HG03520 (cell line): ENCODE results near the gene KHDRBS1.
"Not testable (repeated sequence)": the region's sequence is repeated elsewhere in the genome, so short reads cannot be mapped to it uniquely, and the experiment has no call there.

Source experiments
- ATAC-seq: cut with Tn5 transposase; IDR thresholded peaks from one replicate; pipeline ENCODE4 v1.9.1; 2021; ENCODE audit warnings: mild to moderate bottlenecking, moderate library complexity; ENCODE audit not compliant: unreplicated experiment

KHDRBS1 gene

GRCh38 chr1:32062867-32063230, 49.2 kb downstream of the KHDRBS1 start:
- no peak for ATAC-seq

GRCh38 chr1:32063261-32063681, 49.6 kb downstream of the KHDRBS1 start:
- no peak for ATAC-seq

- not testable (repeated sequence) for ATAC-seq
Measured at GRCh38 chr1:32065613-32066488, 52.2 kb downstream of the KHDRBS1 start.

GRCh38 chr1:32066489-32066873, 52.8 kb downstream of the KHDRBS1 start:
- ATAC-seq: no peak

- ATAC-seq: no peak
Measured at GRCh38 chr1:32068957-32069588, 55.4 kb downstream of the KHDRBS1 start.

GRCh38 chr1:32071758-32072621, 58.3 kb downstream of the KHDRBS1 start:
- ATAC-seq: no peak

GRCh38 chr1:32072622-32073298, 59.1 kb downstream of the KHDRBS1 start, which contains the start of gene TMEM39B:
TSS of gene TMEM39B (plus strand) at chr1:32072939. CDS start at chr1:32073048, 109 bp downstream.
- ATAC-seq: peak; percentile 82

GRCh38 chr1:32073299-32074229, 59.9 kb downstream of the KHDRBS1 start:
- ATAC-seq: no peak

GRCh38 chr1:32074841-32075240, 61.2 kb downstream of the KHDRBS1 start:
- no peak for ATAC-seq

GRCh38 chr1:32077451-32077850, 63.8 kb downstream of the KHDRBS1 start:
- no peak for ATAC-seq

GRCh38 chr1:32082022-32082421, 68.4 kb downstream of the KHDRBS1 start:
- ATAC-seq: no peak

- not testable (repeated sequence) for ATAC-seq
Measured at GRCh38 chr1:32086381-32086780, 72.7 kb downstream of the KHDRBS1 start.

GRCh38 chr1:32091176-32091575, 77.5 kb downstream of the KHDRBS1 start:
- no peak for ATAC-seq

- ATAC-seq: no peak
Measured at GRCh38 chr1:32091591-32091990, 77.9 kb downstream of the KHDRBS1 start.
